ENCODE results near the gene CDH23.

- TF ChIP-seq NR3C1 (IDR thresholded peaks at IDR 0.05) (no peak), ELK1 (IDR thresholded peaks at IDR 0.05; ENCODE audit: low read depth, low read length) (no peak)
These were observed 407.4 kb downstream of the CDH23 start for GRCh38 chr10:71804077-71804476.

Data from A549 (cell line).